DMS 273 (cell line): ENCODE data around the gene STPG1.

Experiments used
- DNase-seq: peaks from one replicate; lab custom pipeline; 2025; ENCODE audit not compliant: unreplicated experiment; lab: John Stamatoyannopoulos, UW

Gene STPG1

DNA sequence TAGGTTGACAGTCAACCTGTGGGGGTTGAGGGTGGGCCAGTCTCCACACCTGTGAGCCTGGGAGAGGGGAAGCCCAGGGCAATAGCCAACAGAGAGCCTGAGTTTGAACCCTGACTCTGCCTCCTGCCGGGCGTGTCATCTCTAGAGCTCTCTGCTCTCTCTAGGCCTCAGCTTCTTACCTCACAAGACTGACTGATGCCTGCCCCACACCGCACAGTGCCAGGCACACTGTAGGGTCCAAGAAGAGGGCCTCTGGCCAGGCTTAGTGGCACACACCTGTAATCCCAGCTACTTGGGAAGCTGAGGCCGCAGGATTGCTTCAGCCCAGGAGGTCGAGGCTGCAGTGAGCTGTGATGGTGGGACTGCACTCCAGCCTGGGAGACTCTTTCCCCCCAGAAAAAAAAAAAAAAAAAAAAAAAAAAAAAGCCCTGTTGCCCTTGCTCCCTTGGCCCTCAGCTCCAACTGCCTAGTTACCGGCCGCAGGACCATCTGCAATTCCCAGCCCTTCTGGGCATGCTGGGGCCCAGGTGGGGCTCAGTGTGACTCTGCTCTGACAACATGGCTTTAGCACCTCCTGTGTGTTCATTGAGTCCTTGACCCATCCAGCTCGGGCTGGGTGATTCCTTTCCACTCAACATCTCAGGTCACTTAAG is 69.4 kb downstream of the STPG1 start:
- peak; percentile 70 for DNase-seq

DNA sequence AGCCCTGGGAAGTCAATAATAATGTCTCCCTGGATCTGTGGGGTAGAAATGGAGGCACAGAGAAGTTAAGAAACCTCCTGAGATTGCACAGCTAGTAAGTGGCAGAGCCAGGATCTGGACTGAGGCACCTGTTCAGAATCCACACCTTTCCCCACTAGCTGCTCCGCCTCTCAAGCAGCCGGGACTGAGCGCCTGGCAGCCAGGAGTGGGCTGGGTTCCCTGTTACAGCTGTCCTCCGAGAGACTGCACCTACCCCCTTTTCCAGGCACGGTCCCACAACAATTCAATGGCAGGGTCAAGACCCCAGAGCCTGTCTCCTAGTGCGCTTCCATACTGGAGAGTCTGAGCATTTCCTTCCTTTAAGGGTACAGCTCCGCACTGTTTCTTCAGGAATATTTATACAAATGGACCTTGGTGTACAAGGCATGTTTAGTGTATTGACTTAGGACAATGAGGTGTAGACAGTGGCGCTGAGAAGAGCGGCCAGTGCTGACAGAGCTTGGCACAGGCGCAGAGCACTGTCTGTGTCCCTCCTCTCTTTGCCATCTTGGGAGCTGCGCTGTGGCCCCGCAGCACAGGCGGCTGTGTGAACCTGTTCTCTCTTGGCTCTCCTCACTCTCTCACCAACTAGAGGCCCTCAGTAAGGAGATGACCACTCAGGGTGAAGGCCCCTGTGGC is 70.0 kb downstream of the STPG1 start:
- no peak for DNase-seq

DNA sequence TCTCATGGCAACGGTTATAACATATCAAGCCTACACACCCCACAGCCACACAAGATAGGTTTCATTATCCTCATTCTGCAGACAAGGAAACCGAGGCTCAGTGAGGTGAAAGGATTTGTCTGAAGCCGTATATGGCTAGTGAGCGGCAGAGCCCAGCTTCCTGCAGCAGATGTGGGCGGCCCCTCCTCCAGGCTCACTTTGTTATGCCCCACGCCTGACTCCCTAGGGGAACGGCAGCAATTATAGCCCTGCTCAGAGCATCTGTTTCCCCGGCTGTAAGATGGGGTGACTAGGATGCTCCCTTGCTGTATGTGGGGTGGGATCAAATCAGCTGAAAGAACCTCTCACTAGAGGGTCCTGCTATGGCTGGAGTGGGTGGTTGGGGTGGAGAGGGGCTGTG is 72.3 kb downstream of the STPG1 start:
- DNase-seq, result peak; percentile 97

DNA sequence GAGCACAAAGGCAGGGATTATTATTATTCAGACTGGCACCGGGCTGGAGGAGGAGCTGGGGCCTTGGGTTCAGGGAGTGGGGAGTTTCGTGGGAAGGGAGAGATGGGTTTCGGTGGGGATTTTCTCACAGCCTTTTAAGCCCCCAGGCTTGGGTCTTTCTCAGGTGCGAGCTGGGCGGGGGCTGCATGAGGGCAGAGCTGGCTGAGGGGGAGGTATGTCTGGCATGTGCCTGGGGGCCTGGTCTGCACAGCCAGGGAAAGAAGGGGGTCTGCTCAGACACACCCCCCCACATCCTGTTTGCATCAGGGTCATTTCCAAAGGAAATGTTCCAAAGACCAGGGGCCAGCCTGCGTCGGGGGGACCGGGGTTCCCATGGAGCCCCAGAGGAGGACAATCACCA is 72.8 kb downstream of the STPG1 start:
- peak; percentile 37 for DNase-seq

DNA sequence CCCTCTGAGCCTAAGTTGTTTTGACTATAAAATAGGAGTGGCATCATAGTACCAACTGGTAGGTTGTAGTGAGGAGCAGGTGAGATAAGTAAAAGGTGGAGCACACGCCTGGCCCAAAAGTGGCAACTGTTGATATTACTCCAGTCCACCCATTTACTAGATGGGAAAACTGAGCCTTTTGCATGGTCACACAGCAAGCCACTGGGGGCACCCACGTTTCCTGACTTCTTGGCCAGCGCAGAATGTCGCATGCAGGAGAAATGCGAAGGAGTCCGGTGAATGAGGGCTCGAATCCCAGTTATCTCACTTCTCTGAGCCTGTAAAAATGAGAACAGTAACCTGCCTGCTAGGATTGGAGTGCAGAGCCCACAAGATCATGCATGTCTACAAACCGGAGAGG is 73.6 kb downstream of the STPG1 start:
- DNase-seq, result no peak

DNA sequence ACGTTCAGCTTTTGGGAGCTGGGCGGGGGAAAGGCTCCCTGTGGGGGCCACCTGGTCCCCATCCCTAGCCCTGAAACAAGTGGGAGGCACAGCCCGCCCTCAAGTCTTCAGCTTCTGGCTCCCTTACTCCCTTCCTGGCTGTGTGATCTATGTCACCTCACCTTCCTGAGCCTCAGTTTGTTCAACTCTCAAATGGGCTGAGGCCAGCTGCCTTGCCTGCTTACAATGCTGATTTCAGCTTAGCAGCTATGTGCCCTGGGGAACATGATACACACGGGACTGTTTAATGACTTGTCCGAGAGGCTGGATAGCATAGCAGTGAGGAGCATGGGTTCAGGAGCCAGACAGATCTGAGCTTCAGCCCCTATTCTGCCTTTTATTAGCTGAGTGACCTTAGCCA is 75.1 kb downstream of the STPG1 start:
- DNase-seq, result no peak

DNA sequence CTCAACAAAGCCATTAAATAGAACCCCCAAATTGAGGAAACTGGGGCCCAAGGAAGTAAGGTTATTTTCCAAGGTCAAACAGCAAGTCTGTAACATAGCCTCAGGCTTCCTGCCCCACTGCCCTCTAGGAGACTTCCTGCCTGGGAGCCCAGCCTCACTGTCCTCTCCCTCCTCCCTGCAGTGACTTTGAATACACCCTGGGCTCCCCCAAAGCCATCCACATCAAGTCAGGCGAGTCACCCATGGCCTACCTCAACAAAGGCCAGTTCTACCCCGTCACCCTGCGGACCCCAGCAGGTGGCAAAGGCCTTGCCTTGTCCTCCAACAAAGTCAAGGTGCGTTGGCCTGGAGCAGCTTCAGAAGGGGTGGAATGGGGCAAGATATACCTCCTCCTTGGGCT is 76.1 kb downstream of the STPG1 start:
- DNase-seq, result no peak

DNA sequence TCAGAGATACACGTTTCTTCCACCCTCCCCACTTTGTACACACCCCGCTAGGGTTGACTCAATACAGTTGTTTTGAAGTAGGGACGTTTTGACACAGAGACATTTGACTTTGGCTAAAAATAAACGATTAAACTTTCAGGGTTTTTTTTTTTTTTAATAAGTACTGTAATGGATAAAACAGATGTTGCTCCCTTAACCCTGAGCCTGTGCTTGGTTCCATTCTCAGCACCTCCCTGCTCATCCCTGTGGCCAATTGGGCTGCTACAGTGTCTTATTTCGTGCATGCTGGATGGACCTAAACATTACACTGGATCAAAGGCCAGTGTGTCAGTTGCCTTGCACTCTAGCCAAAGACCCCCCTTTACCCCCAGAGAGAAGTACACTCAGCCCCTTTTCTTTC is 77.5 kb downstream of the STPG1 start:
- peak; percentile 42 for DNase-seq

DNA sequence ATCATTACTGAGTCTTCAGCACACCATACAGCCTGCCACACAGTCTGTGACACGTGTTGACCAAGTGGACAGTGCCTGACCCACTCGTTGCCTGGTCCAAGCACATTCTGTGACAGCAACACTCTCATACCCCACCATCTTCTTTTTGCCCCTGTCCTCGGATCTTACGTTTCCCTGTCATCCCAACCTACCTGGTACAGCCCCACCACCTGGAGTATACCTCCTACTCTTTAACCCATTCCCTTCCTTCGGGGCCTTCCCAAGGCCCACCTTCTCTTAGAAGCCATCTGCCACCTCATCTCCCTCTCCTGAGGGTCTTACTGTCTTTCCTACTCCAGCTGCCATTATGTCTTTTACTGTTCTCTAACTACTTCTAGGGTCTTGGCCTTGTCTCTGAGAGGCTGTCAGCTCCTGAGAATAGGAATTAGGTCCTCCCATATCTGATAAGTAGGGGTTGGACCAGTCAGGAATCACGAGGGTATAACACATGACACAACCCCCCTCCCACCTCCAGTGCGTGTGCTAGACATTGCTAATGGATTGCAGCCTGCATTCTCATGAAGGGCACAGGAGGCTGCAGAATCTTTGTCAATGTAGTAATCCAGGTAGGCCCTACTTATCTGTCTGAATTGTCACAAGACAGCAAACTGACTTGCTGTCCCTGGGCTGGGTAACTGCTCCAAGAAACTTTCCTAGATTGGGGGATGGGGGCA is 81.5 kb downstream of the STPG1 start:
- no peak for DNase-seq

DNA sequence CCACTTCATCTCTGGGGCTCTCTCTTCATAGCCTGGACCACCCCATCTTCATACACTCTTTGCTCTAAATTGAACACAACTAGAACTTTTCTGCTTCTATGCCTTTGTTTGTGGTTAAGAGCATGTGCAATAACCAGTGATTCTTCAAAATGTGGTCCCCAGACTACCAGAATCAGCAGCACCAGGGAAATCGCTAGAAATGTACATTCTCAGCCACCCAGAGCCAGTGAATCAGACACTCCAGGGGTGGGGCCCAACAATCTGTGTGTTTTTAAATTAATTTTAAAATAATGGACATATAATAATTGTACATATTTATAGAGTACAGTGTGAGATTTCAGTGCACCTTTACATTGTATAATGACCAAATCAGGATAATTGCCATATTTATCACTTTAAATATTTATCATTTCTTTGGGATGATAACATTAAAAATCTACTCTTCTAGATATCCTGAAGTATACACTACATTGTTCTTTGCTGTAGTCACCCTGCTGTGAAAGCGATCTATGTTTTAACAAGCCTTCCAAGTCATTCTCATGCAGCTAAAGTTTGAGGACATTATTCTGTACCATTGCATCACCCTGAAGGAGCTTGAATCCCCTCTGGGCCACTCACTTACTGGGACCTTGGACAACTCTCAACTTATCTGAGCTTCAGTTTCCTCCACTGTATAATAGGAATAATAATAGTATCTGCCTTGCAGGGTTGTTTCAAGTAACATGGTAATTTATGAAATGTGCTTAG is 83.6 kb downstream of the STPG1 start:
- DNase-seq, result no peak

DNA sequence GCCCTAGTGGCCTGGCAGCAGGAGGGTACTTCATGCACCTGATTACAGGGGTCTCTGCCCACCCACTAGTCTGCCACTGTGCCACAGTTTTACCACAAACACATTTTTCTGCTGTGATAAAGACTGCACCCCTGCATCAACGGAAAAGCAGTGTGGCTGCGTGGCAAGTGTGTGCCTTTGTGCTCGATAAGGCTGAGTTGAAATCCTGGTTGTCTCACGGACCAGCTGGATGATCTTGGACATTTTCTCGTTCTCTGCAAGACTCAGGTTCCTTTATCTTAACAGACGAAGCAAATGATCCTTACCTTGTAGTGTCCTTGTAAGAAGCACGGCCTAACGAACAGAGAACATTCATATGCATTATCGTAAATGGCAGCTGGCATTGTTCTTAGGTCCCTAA is 84.3 kb downstream of the STPG1 start:
- no peak for DNase-seq

DNA sequence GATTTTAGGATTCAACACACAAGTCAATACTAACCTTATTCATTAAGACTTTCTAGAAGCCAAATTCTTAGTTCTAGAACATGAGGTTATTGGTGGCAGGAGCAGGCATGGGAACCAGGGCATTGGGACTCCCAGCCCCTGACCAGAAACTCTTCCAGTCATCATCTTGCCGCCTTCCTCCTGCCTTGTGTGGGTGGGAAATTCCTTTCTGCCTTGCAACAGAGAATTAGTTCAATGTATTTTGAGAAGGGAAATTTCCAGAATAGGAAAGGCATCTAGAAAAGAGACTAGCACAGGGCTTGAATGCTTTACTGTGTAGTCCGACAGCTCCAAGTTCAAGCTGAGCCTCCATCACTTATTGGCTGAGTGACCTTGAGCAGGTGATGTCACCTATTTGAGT is 85.7 kb downstream of the STPG1 start:
- DNase-seq, result no peak

DNA sequence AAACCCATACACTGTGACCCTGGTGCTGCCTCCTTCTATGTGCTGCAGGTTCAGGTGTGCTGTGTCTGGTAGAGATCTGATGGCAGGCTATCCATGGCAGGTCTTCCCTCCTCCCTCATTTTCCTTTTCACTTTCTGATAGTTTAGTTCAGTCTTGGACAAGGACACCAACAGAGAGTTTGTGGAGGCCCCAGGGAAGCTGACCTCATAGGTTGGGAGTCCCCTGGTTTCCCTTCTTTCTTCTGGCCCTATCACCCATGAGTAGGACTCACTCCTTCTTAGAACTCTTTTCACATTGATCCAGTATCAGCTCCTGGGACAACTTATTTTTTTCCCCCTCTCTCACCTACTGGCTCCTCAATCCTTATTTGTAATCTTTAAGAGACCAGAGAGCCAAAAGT is 86.1 kb downstream of the STPG1 start:
- no peak for DNase-seq

DNA sequence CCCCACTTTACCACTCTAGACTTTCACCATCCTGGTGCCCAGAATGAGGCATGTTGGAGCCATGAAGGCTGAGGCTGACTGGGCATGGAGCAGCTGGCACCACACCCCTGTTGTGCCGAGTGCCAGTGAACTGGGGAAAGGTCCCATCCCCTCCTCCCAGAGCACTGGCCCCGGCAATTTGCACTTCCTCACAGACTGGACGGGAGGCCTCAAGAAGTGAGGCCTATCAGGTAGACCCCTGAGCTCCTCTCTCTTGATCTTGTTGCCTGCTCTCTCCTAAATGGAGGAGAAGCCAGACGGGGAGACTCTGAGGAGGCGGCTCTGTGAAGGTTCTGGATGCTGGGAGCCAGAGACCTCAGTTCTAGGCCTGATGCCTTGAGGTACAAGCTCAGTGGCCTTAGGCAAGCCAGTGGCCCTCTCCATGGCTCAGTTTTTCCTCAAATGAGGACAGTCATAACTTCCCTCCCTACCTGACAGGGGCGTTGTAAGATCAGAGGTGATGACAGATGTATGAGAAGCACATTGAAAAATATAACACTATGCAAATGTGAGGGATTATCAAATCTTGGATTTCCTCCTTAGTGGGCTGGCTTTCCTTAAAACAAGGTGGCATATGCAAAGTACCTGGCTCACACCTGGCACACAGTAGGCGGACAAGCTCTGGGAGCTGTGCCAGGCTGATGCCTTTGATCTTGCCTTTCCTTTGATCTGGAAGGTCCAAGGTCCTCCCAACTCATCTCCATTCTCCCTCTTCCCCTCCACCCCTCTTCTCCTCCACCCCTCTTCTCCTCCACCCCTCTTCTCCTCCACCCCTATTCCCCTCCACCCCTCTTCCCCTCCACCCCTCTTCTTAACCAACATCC is 87.8 kb downstream of the STPG1 start:
- no peak for DNase-seq

DNA sequence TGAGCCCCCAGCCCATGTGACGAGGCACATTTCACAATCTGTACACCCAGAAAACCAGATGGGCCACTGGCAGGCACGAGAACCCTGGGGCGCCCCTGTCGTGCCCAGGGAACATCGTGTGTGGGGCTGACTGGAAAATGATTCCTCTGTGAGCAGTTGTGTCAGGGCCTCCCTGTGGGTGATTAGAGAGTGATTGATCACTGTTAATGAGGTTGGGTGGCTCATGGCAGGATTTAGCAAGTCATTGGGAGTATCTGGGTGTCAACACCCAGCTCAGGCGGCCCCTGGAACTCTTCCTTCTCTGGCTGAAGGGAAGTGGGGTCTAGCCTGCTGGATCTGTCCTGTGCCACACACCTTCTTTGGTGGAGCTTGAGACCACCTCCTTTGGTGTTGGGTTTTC is 88.7 kb downstream of the STPG1 start:
- no peak for DNase-seq

DNA sequence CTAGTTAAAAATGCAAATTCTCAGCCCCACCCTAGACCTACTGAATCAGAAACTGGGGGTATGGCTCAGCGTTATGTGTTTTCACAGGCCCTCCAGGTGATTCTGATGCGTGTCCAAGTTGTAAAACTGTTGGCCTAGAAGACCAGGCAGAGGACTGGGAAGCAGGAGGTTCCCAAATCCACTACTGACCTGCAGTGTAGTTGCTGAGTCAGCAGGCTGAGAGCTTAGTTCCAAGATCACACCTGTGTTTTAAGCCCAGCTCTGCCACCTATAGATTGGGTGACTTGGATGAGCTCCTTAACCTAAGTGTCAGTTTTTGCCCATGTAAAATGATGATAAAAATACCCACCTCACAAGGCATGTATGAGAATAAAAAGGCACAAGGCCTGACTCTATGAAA is 90.3 kb downstream of the STPG1 start:
- no peak for DNase-seq

DNA sequence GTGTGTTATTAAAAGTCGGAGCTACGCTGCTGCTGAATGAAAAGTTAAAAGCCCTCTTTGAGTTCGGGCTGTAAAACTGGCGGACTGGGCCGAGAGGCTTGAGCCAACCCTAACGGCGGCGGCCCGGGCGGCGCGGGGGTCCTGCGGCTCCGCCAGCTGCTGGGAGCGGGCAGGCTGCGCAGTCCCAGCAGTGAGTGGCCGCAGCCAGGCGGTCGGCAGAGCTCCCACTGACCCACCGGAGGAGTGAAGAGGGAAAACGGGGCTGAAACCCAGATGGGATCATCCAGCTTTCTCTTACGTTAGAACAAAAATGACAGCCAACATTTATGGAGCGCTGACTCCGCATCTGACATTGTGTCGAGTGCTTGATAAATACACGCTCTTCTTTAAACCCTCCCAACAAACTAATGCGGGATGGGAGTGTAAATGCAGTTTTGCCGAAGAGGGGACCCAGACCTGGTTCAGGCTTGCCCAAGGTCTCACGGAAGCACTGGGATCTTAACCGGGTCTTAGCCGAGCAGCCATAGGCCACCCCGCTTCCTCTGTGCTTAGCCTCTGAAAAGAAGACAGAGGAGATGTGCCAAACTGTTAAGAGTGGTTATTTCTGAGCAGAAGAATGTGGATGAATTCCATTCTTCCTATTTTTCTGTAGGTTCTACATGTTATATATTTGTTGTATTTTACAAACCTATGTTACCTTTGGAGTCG is 91.0 kb downstream of the STPG1 start:
- no peak for DNase-seq

DNA sequence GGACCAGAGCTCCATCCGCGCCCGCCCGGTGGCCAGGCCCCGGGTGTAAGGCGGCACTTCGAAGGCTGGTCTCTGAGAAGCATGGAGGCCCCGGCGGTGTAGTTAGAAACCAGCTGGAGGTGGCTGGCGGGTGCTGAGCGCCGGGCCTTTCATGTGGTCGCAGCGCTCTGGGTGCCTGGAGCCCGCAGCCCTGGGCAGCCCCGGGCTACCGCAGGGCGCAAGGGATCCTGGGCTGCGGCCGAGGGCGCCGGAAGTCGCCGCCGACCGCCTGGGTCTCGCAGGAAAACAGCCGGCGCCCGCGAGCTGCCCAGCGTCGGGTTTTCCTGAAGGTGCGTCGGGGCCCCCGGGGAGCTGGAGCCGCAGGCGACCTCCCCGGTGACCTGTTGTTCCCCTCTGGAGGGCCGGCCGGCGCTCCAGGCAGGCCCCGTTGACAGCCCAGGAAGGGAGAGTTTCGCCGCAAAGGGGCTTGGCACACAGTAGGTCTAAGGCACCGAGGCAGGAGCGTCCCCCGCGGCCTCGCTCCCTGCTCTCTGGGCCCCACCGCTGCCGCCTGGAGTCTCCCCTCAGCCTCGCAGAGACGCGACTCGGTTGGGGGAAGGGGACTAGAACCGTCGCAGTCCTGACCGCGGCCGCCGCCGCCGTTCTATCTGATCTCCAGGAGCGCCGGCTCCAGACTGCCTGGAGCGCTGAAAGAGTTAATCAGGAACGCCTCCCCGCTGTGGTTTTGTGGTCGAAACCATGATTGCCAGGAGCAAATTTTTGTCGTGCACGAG is 91.7 kb downstream of the STPG1 start:
- peak; percentile 44 for DNase-seq

DNA sequence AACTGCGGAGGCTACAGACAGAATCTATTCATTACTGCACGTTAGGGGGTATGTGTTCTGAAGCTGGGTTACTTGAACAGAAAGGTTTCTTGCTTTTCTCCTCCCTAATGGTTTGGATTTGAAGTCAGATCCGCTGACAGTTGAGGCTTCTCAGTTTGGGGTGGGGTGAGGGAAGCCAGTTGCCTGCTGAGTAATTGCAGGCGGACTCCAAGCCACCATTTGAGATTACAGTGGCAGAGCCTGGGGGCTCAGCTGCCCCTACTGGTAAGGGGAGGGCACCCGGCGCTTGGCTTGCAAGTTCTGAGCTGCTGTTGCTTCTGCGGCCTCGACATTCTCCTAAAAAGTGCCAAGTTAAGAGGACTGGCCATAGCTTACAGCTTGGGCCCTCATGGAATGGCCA is 92.5 kb downstream of the STPG1 start:
- DNase-seq, result no peak
